Measurements from ENCODE around the gene EAPP.

The EAPP gene

DNA sequence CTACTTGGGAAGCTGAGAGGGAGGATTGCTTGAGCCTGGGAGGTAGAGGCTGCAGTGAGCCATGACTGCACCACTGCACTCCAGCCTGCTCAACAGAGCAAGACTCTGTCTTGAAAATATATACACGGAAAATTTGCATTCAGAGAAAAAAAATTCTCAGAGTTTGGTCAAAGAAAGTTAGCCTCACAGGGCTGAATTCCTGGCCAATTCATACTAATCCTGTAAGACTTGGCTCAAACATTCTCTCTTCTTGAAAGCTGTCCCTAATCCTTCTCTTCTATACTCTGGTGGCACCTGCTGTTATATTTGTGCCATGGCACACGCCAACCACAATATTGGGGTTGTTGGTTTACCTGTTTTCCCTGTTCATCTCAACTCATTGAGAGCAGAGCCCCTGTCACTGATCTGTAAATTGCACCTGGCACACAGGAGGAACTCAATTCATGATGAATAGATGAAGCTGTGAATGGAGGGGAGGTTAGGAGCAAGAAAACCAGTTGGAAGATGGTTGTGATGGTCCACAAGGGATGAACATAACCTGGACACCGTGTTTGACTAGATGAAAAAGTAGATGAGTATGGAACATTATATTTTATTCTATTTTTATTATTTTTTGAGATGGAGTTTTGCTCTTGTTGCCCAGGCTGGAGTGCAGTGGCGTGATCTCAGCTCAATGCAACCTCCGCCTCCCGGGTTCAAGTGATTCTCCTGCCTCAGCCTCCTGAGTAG lies 40.7 kb downstream of the EAPP start:
- no peaks in the 10 kb centered on the region for H3K4me1 ChIP-seq (ENCODE audit: control insufficient read depth, insufficient read depth, low read length)
- TF ChIP-seq, protein P1, sequence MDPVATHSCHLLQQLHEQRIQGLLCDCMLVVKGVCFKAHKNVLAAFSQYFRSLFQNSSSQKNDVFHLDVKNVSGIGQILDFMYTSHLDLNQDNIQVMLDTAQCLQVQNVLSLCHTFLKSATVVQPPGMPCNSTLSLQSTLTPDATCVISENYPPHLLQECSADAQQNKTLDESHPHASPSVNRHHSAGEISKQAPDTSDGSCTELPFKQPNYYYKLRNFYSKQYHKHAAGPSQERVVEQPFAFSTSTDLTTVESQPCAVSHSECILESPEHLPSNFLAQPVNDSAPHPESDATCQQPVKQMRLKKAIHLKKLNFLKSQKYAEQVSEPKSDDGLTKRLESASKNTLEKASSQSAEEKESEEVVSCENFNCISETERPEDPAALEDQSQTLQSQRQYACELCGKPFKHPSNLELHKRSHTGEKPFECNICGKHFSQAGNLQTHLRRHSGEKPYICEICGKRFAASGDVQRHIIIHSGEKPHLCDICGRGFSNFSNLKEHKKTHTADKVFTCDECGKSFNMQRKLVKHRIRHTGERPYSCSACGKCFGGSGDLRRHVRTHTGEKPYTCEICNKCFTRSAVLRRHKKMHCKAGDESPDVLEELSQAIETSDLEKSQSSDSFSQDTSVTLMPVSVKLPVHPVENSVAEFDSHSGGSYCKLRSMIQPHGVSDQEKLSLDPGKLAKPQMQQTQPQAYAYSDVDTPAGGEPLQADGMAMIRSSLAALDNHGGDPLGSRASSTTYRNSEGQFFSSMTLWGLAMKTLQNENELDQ (tag by site-specific recombination; IDR thresholded peaks at IDR 0.05; ENCODE audit: low read depth) = no peak
- no peak for TF ChIP-seq MEIS1 (CRISPR knock-in tag; IDR thresholded peaks at IDR 0.05; ENCODE audit: borderline replicate concordance)
- TF ChIP-seq MZF1 (tag by site-specific recombination; IDR thresholded peaks at IDR 0.05; ENCODE audit: borderline replicate concordance) = no peak
- TF ChIP-seq, protein P2, sequence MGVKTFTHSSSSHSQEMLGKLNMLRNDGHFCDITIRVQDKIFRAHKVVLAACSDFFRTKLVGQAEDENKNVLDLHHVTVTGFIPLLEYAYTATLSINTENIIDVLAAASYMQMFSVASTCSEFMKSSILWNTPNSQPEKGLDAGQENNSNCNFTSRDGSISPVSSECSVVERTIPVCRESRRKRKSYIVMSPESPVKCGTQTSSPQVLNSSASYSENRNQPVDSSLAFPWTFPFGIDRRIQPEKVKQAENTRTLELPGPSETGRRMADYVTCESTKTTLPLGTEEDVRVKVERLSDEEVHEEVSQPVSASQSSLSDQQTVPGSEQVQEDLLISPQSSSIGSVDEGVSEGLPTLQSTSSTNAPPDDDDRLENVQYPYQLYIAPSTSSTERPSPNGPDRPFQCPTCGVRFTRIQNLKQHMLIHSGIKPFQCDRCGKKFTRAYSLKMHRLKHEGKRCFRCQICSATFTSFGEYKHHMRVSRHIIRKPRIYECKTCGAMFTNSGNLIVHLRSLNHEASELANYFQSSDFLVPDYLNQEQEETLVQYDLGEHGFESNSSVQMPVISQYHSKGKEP (tag by site-specific recombination; IDR thresholded peaks at IDR 0.05) = no peak
- TF ChIP-seq ZNF654 (tag by site-specific recombination; IDR thresholded peaks at IDR 0.05; ENCODE audit: low read depth) = peak; percentile 33
- no peak overlapping the region for H3K4me3 ChIP-seq (ENCODE audit: low read depth, low read length)
- H3K36me3 ChIP-seq (ENCODE audit: control insufficient read depth in 2 of 2, insufficient read depth in 1 of 2, low read length in 2 of 2) = no peaks in the 10 kb centered on the region
- CTCF ChIA-PET = interaction anchor here (0.6 to 1.7 kb wide), 7 partner anchors 33 to 1249 kb away, joined by 3 to 8 read pairs (median 4); no protein-coding TSS in a partner anchor
- H3K9me3 ChIP-seq (ENCODE audit: control insufficient read depth, insufficient read depth, low read depth, low read length) = no peaks in the 10 kb centered on the region
- no peak overlapping the region for H3K27ac ChIP-seq (ENCODE audit: extremely low read depth, low read depth, low read length)
- POLR2A ChIA-PET = no interaction called here

DNA sequence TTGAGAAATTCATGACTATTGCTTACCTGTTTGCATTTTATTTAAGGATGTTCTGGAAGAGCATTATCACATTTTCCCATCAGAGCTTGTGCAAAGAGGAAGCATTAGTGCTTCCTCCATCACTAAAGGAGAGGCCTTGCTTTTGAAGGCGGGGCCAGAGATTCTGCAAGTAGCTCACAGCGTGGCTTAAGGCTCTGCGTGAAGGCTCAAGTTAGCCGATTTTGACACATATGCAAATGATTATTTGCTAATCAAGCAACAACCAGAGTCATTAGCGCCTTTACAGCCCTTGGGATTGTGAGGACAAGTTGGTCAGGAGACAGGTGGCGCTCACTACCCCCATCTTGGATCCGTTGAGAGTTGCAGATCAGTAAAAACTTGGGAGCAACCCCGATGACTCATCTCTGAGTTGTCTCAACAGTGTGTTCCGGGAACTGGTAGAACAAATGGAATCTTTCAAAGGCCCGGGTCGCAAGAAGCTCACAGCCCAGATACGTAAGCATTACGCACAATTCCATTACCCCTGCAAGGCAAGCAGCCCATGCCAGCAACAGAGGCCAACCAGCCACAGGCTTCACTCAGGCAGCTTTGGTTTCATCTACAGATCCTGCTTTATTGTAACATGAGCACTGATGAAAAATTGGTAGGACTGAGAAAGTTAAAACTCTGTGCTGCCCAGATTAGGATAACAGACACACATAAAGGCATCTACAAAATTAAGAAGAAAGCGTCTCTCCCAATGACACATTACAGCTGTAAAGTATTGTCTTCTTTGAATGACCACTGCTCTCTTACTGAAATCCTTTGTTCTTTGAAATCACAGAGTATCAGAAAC lies 42.6 kb downstream of the EAPP start:
- Histone ChIP-seq H3K36me3 (ENCODE audit: control insufficient read depth in 2 of 2, insufficient read depth in 1 of 2, low read length in 2 of 2) (no peaks in the 10 kb centered on the region), H3K27ac (ENCODE audit: extremely low read depth, low read depth, low read length) (no peak overlapping the region; the same call in 1 of the 2 replicates), H3K4me1 (ENCODE audit: control insufficient read depth, insufficient read depth, low read length) (no peaks in the 10 kb centered on the region), H3K9me3 (ENCODE audit: control insufficient read depth, insufficient read depth, low read depth, low read length) (no peaks in the 10 kb centered on the region), H3K4me3 (ENCODE audit: low read depth, low read length) (no peak overlapping the region)
- ChIA-PET CTCF (interaction anchor here (0.6 to 1.3 kb wide), 8 partner anchors 14 to 244 kb away, joined by 3 to 5 read pairs (median 4); no protein-coding TSS in a partner anchor), POLR2A (interaction anchor here (0.7 to 1.1 kb wide), 2 partner anchors 11 to 169 kb away, joined by 3 read pairs; no protein-coding TSS in a partner anchor)
- TF ChIP-seq, protein P3, sequence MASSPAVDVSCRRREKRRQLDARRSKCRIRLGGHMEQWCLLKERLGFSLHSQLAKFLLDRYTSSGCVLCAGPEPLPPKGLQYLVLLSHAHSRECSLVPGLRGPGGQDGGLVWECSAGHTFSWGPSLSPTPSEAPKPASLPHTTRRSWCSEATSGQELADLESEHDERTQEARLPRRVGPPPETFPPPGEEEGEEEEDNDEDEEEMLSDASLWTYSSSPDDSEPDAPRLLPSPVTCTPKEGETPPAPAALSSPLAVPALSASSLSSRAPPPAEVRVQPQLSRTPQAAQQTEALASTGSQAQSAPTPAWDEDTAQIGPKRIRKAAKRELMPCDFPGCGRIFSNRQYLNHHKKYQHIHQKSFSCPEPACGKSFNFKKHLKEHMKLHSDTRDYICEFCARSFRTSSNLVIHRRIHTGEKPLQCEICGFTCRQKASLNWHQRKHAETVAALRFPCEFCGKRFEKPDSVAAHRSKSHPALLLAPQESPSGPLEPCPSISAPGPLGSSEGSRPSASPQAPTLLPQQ (tag by site-specific recombination; IDR thresholded peaks at IDR 0.05) = peak; percentile 51; the same call in 1 of the 2 replicates
- TF ChIP-seq ZBTB20 (tag by site-specific recombination; IDR thresholded peaks at IDR 0.05) = peak; percentile 55
- peak; percentile 62; the same call in 1 of the 2 replicates for TF ChIP-seq ZFP69B (tag by site-specific recombination; IDR thresholded peaks at IDR 0.05)
- no peak for TF ChIP-seq PRDM1 (tag by site-specific recombination; IDR thresholded peaks at IDR 0.05)
- peak; percentile 51 for TF ChIP-seq ZNF600 (tag by site-specific recombination; IDR thresholded peaks at IDR 0.05)
- no peak for TF ChIP-seq KLF8 (tag by site-specific recombination; IDR thresholded peaks at IDR 0.05)
- TF ChIP-seq ZNF23 (tag by site-specific recombination; IDR thresholded peaks at IDR 0.05; ENCODE audit: borderline replicate concordance) = no peak
- TF ChIP-seq, protein P4, sequence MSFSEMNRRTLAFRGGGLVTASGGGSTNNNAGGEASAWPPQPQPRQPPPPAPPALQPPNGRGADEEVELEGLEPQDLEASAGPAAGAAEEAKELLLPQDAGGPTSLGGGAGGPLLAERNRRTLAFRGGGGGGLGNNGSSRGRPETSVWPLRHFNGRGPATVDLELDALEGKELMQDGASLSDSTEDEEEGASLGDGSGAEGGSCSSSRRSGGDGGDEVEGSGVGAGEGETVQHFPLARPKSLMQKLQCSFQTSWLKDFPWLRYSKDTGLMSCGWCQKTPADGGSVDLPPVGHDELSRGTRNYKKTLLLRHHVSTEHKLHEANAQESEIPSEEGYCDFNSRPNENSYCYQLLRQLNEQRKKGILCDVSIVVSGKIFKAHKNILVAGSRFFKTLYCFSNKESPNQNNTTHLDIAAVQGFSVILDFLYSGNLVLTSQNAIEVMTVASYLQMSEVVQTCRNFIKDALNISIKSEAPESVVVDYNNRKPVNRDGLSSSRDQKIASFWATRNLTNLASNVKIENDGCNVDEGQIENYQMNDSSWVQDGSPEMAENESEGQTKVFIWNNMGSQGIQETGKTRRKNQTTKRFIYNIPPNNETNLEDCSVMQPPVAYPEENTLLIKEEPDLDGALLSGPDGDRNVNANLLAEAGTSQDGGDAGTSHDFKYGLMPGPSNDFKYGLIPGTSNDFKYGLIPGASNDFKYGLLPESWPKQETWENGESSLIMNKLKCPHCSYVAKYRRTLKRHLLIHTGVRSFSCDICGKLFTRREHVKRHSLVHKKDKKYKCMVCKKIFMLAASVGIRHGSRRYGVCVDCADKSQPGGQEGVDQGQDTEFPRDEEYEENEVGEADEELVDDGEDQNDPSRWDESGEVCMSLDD (tag by site-specific recombination; IDR thresholded peaks at IDR 0.05) = no peak
- TF ChIP-seq ZNF184 (tag by site-specific recombination; IDR thresholded peaks at IDR 0.05) = peak; percentile 45; the same call in 1 of the 2 replicates
- 0 out of 2 replicates have a peak, but pooled peaks have one; percentile 37 for TF ChIP-seq ZXDB (tag by site-specific recombination; IDR thresholded peaks at IDR 0.05)
- TF ChIP-seq, protein P5, sequence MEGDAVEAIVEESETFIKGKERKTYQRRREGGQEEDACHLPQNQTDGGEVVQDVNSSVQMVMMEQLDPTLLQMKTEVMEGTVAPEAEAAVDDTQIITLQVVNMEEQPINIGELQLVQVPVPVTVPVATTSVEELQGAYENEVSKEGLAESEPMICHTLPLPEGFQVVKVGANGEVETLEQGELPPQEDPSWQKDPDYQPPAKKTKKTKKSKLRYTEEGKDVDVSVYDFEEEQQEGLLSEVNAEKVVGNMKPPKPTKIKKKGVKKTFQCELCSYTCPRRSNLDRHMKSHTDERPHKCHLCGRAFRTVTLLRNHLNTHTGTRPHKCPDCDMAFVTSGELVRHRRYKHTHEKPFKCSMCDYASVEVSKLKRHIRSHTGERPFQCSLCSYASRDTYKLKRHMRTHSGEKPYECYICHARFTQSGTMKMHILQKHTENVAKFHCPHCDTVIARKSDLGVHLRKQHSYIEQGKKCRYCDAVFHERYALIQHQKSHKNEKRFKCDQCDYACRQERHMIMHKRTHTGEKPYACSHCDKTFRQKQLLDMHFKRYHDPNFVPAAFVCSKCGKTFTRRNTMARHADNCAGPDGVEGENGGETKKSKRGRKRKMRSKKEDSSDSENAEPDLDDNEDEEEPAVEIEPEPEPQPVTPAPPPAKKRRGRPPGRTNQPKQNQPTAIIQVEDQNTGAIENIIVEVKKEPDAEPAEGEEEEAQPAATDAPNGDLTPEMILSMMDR (tag by site-specific recombination; IDR thresholded peaks at IDR 0.05) = peak; percentile 30; the same call in 1 of the 2 replicates
- TF ChIP-seq SCRT2 (tag by site-specific recombination; IDR thresholded peaks at IDR 0.05) = no peak
- no peak for TF ChIP-seq ZNF2 (tag by site-specific recombination; IDR thresholded peaks at IDR 0.05)
- TF ChIP-seq MEIS1 (CRISPR knock-in tag; IDR thresholded peaks at IDR 0.05; ENCODE audit: borderline replicate concordance) = no peak
- TF ChIP-seq, protein P6, sequence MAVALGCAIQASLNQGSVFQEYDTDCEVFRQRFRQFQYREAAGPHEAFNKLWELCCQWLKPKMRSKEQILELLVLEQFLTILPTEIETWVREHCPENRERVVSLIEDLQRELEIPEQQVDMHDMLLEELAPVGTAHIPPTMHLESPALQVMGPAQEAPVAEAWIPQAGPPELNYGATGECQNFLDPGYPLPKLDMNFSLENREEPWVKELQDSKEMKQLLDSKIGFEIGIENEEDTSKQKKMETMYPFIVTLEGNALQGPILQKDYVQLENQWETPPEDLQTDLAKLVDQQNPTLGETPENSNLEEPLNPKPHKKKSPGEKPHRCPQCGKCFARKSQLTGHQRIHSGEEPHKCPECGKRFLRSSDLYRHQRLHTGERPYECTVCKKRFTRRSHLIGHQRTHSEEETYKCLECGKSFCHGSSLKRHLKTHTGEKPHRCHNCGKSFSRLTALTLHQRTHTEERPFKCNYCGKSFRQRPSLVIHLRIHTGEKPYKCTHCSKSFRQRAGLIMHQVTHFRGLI (tag by site-specific recombination; IDR thresholded peaks at IDR 0.05) = peak; percentile 89

All from HEK293 (cell line).